H1 (cell line): ENCODE data around the gene CITED4. TPM values are rescaled to one million over a fixed set of nuclear protein-coding genes. Genes with fewer than 3 reads are reported as not detected.
A peak's percentile ranks its signal among the peaks of the same experiment; 100 is the strongest.

ENCODE experiments used
- CTCF ChIA-PET: fragments of 300-600 bp; sonication (Branson Sonifier 250); formaldehyde crosslinking; loops from one replicate; lab custom pipeline; 2021; ENCODE audit not compliant: partially characterized antibody; lab: Charles Lee
- POLR2A ChIA-PET: fragments of 300-600 bp; sonication (Branson Sonifier 250); formaldehyde crosslinking; loops from one replicate; lab custom pipeline; 2021; ENCODE audit warnings: inconsistent platforms; ENCODE audit not compliant: partially characterized antibody; lab: Charles Lee
- DNase-seq, 2 experiments: peaks; one replicate each; pipeline versions ENCODE4 v3.0.0 to v3.0.0-alpha.2; 2010 to 2022; ENCODE audit warnings: low spot score in 2 of 2, low read depth in 1 of 2, mixed read lengths in 1 of 2
- FAIRE-seq: peaks from 2 replicates; lab custom pipeline; 2011; peaks lifted over from hg19 to GRCh38; lab: Jason Lieb, UNC
- H2AFZ ChIP-seq: 2 replicates; pipeline ENCODE4 v1.8.1; 2012; ENCODE audit warnings: low read length, inconsistent platforms
- H2AK5ac ChIP-seq: 2 replicates; pipeline ENCODE4 v1.6.1; 2013; ENCODE audit warnings: low read depth, low read length
- H2BK120ac ChIP-seq: replicated peaks from 2 replicates; pipeline ENCODE3; 2013; ENCODE audit warnings: low read depth, low read length, inconsistent platforms
- H2BK12ac ChIP-seq: 2 replicates; pipeline ENCODE4 v1.6.1; 2013; ENCODE audit warnings: low read depth, low read length
- H2BK15ac ChIP-seq: 2 replicates; pipeline ENCODE4 v1.6.1; 2013; ENCODE audit warnings: low read length
- H2BK20ac ChIP-seq: 2 replicates; pipeline ENCODE4 v1.6.1; 2013; ENCODE audit warnings: low read length
- H2BK5ac ChIP-seq: 2 replicates; pipeline ENCODE4 v1.6.1; 2013; ENCODE audit warnings: low read depth, low read length
- H3K14ac ChIP-seq: 2 replicates; pipeline ENCODE4 v1.6.1; 2013; ENCODE audit warnings: inconsistent platforms; ENCODE audit not compliant: insufficient read length
- H3K18ac ChIP-seq: 2 replicates; pipeline ENCODE4 v1.6.1; 2013; ENCODE audit warnings: low read length; ENCODE audit errors: extremely low read depth
- H3K23ac ChIP-seq: 2 replicates; pipeline ENCODE4 v1.6.1; 2013; ENCODE audit warnings: inconsistent platforms; ENCODE audit not compliant: insufficient read length
- H3K23me2 ChIP-seq: 2 replicates; pipeline ENCODE4 v1.6.1; 2013; ENCODE audit warnings: low read depth, low read length
- H3K27ac ChIP-seq: 2 replicates; pipeline ENCODE4 v1.6.1; 2011; ENCODE audit warnings: low read depth, low read length, inconsistent platforms
- H3K27me3 ChIP-seq, 4 experiments: replicated peaks in 1 of 4; 1 replicate in 1 of 4; 2 replicates in 3 of 4; pipeline versions ENCODE4 v1.6.1 to v1.8.1; 2011 to 2013; ENCODE audit warnings: low read length in 3 of 4, mild to moderate bottlenecking in 3 of 4, inconsistent platforms in 2 of 4, mixed read lengths in 2 of 4, moderate library complexity in 1 of 4; ENCODE audit not compliant: control insufficient read depth in 3 of 4, insufficient read depth in 3 of 4; ENCODE audit errors: extremely low read depth in 1 of 4
- H3K36me3 ChIP-seq, 4 experiments: 2 replicates each; pipeline versions ENCODE4 v1.6.1 to v1.8.1; 2011 to 2013; ENCODE audit warnings: mild to moderate bottlenecking in 4 of 4, low read length in 3 of 4, moderate library complexity in 2 of 4, control low read depth in 1 of 4, inconsistent platforms in 1 of 4; ENCODE audit not compliant: insufficient read depth in 4 of 4, control insufficient read depth in 2 of 4
- H3K4ac ChIP-seq: replicated peaks from 2 replicates; pipeline ENCODE3; 2013; ENCODE audit warnings: low read length, low read depth, mixed read lengths, inconsistent platforms; ENCODE audit not compliant: insufficient read length
- H3K4me1 ChIP-seq, 4 experiments: replicated peaks in 1 of 4; 1 replicate in 1 of 4; 2 replicates in 3 of 4; pipeline versions ENCODE4 v1.6.1 to v1.8.1; 2011 to 2013; ENCODE audit warnings: low read length in 3 of 4, inconsistent platforms in 2 of 4, mixed read lengths in 1 of 4; ENCODE audit not compliant: insufficient read depth in 4 of 4, control insufficient read depth in 3 of 4
- H3K4me2 ChIP-seq, 2 experiments: 2 replicates each; pipeline versions ENCODE4 v1.6.1 to v1.8.1; 2011 to 2013; ENCODE audit warnings: low read depth in 2 of 2, low read length in 2 of 2, control low read depth in 1 of 2, inconsistent platforms in 1 of 2, mild to moderate bottlenecking in 1 of 2; ENCODE audit not compliant: insufficient read depth in 1 of 2
- H3K4me3 ChIP-seq, 4 experiments: fragments of 200-600, 300-600 bp in 1 of 4; sonication (generic), shearing (Covaris generic), sonication (Bioruptor Twin) in 1 of 4; 2 replicates each; pipeline versions ENCODE4 v1.5.1 to v1.8.1; 2011 to 2016; ENCODE audit warnings: low read length in 4 of 4, low read depth in 3 of 4, control low read depth in 2 of 4, inconsistent platforms in 2 of 4, mild to moderate bottlenecking in 2 of 4, mixed read lengths in 1 of 4, moderate library complexity in 1 of 4; ENCODE audit not compliant: insufficient read depth in 2 of 4; ENCODE audit errors: extremely low read depth in 1 of 4
- H3K56ac ChIP-seq: replicated peaks from 2 replicates; pipeline ENCODE3; 2013; ENCODE audit warnings: low read depth, mild to moderate bottlenecking, mixed read lengths, low read length, inconsistent platforms; ENCODE audit not compliant: insufficient read length
- H3K79me1 ChIP-seq: 2 replicates; pipeline ENCODE4 v1.6.1; 2013; ENCODE audit warnings: low read depth, low read length, control low read depth
- H3K79me2 ChIP-seq, 2 experiments: 2 replicates each; pipeline versions ENCODE4 v1.6.1 to v1.8.1; 2012 to 2013; ENCODE audit warnings: low read length in 2 of 2, mild to moderate bottlenecking in 2 of 2, inconsistent platforms in 1 of 2; ENCODE audit not compliant: insufficient read depth in 2 of 2, control insufficient read depth in 1 of 2
- H3K9ac ChIP-seq, 4 experiments: replicated peaks in 1 of 4; 1 replicate in 1 of 4; 2 replicates in 3 of 4; pipeline versions ENCODE4 v1.6.1 to v1.8.1; 2011 to 2013; ENCODE audit warnings: low read depth in 3 of 4, low read length in 3 of 4, control low read depth in 2 of 4, mild to moderate bottlenecking in 2 of 4, moderate library complexity in 2 of 4, inconsistent platforms in 1 of 4; ENCODE audit errors: extremely low read depth in 1 of 4
- H3K9me3 ChIP-seq, 2 experiments: 2 replicates each; pipeline versions ENCODE4 v1.6.1 to v1.8.1; 2012 to 2013; ENCODE audit warnings: mild to moderate bottlenecking in 2 of 2, moderate library complexity in 2 of 2, control low read depth in 1 of 2, inconsistent platforms in 1 of 2, low read depth in 1 of 2, low read length in 1 of 2, mixed read lengths in 1 of 2; ENCODE audit not compliant: insufficient read depth in 2 of 2
- H4K20me1 ChIP-seq, 2 experiments: replicated peaks in 1 of 2; 2 replicates each; pipeline versions ENCODE3 to v1.8.1; 2011 to 2013; ENCODE audit warnings: inconsistent platforms in 2 of 2, low read length in 2 of 2, mild to moderate bottlenecking in 1 of 2; ENCODE audit not compliant: insufficient read depth in 2 of 2, control insufficient read depth in 1 of 2
- H4K5ac ChIP-seq: 2 replicates; pipeline ENCODE4 v1.6.1; 2013; ENCODE audit warnings: low read length, low read depth, mixed read lengths, inconsistent platforms; ENCODE audit not compliant: insufficient read length
- H4K8ac ChIP-seq: 2 replicates; pipeline ENCODE4 v1.8.0; 2013; ENCODE audit warnings: mild to moderate bottlenecking, moderate library complexity, low read length, inconsistent platforms; ENCODE audit not compliant: insufficient read depth; ENCODE audit errors: extremely low read depth
- H4K91ac ChIP-seq: replicated peaks from 2 replicates; pipeline ENCODE3; 2013; ENCODE audit warnings: low read length, mixed read lengths, inconsistent platforms; ENCODE audit not compliant: insufficient read length
- FOSL1 ChIP-seq: IDR thresholded peaks from 2 replicates; pipeline ENCODE4 v1.6.1; 2011; ENCODE audit warnings: mild to moderate bottlenecking, low read depth, low read length, moderate library complexity; ENCODE audit not compliant: insufficient read depth
- RNF2 ChIP-seq: fragments of 200-900, 300-1000 bp; sonication (generic); IDR thresholded peaks from 2 replicates; pipeline ENCODE4 v1.7.1; 2016; ENCODE audit warnings: borderline replicate concordance, low read depth, mild to moderate bottlenecking, antibody characterized with exemption, low read length; ENCODE audit not compliant: poor library complexity, severe bottlenecking; ENCODE audit errors: missing control alignments
- TEAD4 ChIP-seq: IDR thresholded peaks from 2 replicates; pipeline ENCODE4 v1.6.1; 2012; ENCODE audit warnings: low read depth, low read length, inconsistent platforms, mixed read lengths
- ZNF274 ChIP-seq: IDR thresholded peaks from 2 replicates; pipeline ENCODE4 v1.7.0; 2012; ENCODE audit warnings: low read length, borderline replicate concordance; ENCODE audit errors: extremely low read depth
- WGBS, 2 experiments: shearing (Covaris generic) in 1 of 2; methylation state at CpG; one replicate each; pipeline versions ENCODE4 v1.1.6 to v1.1.7; 2013 to 2015; ENCODE audit warnings: low lambda C conversion rate in 2 of 2, mixed read lengths in 2 of 2, inconsistent platforms in 1 of 2, low coverage in 1 of 2, missing lambda C conversion rate in 1 of 2; ENCODE audit not compliant: insufficient replicate concordance in 2 of 2, insufficient coverage in 1 of 2, insufficient read length in 1 of 2; ENCODE audit errors: extremely low coverage in 1 of 2, missing lambda C conversion rate in 1 of 2; 5-methylcytosine and 5-hydroxymethylcytosine counted together
- polyA plus RNA-seq, 7 experiments: library from polyadenylated mRNA; depleted of rRNA in 3 of 7; stranded (reverse) in 5 of 7; unstranded in 2 of 7; fragments of >200 nt in 5 of 7; fragments of 200-250 nt in 2 of 7; gene quantifications; 1 replicate in 5 of 7; 2 replicates in 1 of 7; 4 replicates in 1 of 7; pipeline versions ENCODE4 v1.2.1 to v1.2.3, GENCODE V29; 2011 to 2013; ENCODE audit warnings: missing spikeins in 2 of 7, mixed read lengths in 2 of 7
- total RNA-seq: library from RNA; stranded (reverse); fragmentation: NEBNext Ultra II Directional; extraction: Animal tissue kit (Norgen Biotek cat#: 25700); gene quantifications from 2 replicates; pipeline ENCODE4 v1.2.1, GENCODE V29; 2021

CITED4 gene
- total and polyA plus RNA-seq, 2 of the 8 experiments (the other 6 are each of a cell fraction or from before 2014, with no cell fraction given) = 5.4 to 16.3 TPM

DNA sequence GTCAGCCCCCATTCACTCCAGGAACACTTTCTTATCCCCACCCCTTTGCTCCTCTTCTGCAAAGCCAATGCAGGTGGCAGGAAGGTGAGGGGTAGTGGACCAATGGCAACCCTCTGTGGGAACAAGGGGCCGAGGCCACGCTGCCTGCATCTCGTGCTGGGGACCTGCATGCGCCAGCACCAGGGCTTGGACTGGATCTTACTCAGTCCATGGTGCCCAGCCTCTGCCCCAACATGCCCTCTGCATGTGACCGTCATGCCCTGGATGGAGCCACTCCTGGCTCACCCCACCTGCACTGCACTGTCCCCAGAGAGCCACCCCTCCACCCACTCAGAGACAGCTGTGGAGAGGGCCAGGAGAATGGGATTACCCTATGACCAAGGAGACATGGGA lies 22.2 kb downstream of the CITED4 start:
- no peaks in the 10 kb centered on the region; a peak in 1 of 7 replicates for H3K4me1 ChIP-seq
- H4K91ac ChIP-seq = no peak overlapping the region
- H3K18ac ChIP-seq = no peak overlapping the region; the same call in 1 of the 2 replicates
- peaks cover 0 to 5% (median 0%) of the 10 kb centered on the region in 4 experiments; a peak in 1 of 8 replicates for H3K36me3 ChIP-seq
- 98% methylated on average over 4 of the region's 5 CpGs; no CpG with 5 or more reads in 1 of the 2 experiments for WGBS, 2 experiments
- H3K27ac ChIP-seq = no peak overlapping the region
- ChIA-PET CTCF (interaction anchor here (1.0 to 3.2 kb wide), 9 partner anchors 9 to 113 kb away, joined by 3 to 28 read pairs (median 3); no protein-coding TSS in a partner anchor), POLR2A (interaction anchor here (1.3 kb wide), 1 partner anchor 10 kb away, joined by 3 read pairs; no protein-coding TSS in a partner anchor)
- no peak overlapping the region for H2AFZ ChIP-seq
- no peaks in the 10 kb centered on the region for H3K79me2 ChIP-seq
- no peaks in the 10 kb centered on the region for H3K9me3 ChIP-seq
- no peaks in the 10 kb centered on the region for H4K20me1 ChIP-seq
- no peak overlapping the region for H4K5ac ChIP-seq
- H3K23ac ChIP-seq = no peak overlapping the region
- peak overlapping the region; percentile 32; the same call in 1 of the 2 replicates for H4K8ac ChIP-seq
- DNase-seq (no peak), FAIRE-seq (no peak)
- no peaks in the 10 kb centered on the region; a peak in 1 of 7 replicates for H3K27me3 ChIP-seq
- peak overlapping the region; percentile 9; the same call in 1 of the 2 replicates for H2BK12ac ChIP-seq
- H3K4ac ChIP-seq = no peak overlapping the region
- H3K4me3 ChIP-seq = no peak overlapping the region
- no peak overlapping the region for H3K14ac ChIP-seq
- H2BK5ac ChIP-seq = no peak overlapping the region; the same call in 1 of the 2 replicates
- TF ChIP-seq RNF2 = no peak
- no peak for TF ChIP-seq TEAD4
- TF ChIP-seq ZNF274 = no peak
- no peak for TF ChIP-seq FOSL1
- H2BK120ac ChIP-seq = no peak overlapping the region
- no peak overlapping the region for H3K4me2 ChIP-seq
- no peaks in the 10 kb centered on the region for H3K79me1 ChIP-seq
- no peak overlapping the region for H3K9ac ChIP-seq
- H2BK15ac ChIP-seq = 0 out of 2 replicates have a peak overlapping the region, but pooled peaks have one; percentile 29
- H3K56ac ChIP-seq = no peak overlapping the region
- no peak overlapping the region for H2AK5ac ChIP-seq
- no peak overlapping the region for H2BK20ac ChIP-seq
- H3K23me2 ChIP-seq = no peaks in the 10 kb centered on the region
